ENCODE results near the gene GAS7.

GAS7 gene

DNA sequence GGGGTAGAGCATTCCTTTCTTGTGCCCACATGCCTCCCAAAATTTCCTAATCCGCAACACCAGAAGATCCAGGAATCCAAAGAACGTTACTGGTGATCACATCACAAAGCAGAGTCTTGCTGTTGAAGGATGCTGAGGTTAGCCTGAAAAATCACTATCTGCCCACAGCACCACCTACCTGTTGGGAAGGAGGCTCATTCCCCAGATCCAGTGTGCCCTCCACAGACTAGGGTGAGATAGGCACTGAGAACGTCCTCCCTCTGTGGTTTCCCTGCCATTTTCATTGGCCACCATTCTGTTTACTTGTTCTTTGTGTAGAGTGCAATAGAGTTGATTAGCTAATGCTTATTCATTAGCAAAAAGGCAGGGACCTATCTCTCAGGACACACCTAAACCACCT, 323.7 kb downstream of the GAS7 start:
- no peak overlapping the region for H3K4me3 ChIP-seq (replicated peaks; ENCODE audit: low read depth, low read length)
- no peak for DNase-seq (ENCODE audit: low read depth)
- TF ChIP-seq, protein P1, sequence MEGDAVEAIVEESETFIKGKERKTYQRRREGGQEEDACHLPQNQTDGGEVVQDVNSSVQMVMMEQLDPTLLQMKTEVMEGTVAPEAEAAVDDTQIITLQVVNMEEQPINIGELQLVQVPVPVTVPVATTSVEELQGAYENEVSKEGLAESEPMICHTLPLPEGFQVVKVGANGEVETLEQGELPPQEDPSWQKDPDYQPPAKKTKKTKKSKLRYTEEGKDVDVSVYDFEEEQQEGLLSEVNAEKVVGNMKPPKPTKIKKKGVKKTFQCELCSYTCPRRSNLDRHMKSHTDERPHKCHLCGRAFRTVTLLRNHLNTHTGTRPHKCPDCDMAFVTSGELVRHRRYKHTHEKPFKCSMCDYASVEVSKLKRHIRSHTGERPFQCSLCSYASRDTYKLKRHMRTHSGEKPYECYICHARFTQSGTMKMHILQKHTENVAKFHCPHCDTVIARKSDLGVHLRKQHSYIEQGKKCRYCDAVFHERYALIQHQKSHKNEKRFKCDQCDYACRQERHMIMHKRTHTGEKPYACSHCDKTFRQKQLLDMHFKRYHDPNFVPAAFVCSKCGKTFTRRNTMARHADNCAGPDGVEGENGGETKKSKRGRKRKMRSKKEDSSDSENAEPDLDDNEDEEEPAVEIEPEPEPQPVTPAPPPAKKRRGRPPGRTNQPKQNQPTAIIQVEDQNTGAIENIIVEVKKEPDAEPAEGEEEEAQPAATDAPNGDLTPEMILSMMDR (IDR thresholded peaks at IDR 0.05; ENCODE audit: low read length, missing control alignments), result no peak

DNA sequence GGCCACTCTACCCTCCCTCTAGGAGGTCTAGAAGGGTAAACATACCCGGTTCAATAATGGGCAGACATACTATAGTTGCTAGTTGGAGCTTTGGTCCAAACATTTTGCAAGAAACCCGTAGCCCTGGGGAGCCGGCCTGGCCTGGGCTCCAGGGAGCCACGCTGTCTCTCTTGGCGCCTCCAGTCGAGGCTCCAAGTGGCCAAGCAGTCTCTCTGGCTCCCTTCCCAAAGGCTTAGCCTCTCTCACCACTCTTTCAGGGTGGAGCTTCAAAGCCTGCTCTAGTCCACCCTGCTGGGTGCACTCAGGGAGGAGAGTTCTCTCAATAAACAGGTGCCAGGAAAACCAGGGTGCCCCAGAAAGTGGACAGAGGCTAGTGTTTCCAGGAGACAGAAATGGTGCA, 325.6 kb downstream of the GAS7 start:
- no peak for DNase-seq (ENCODE audit: low read depth)
- H3K4me3 ChIP-seq (replicated peaks; ENCODE audit: low read depth, low read length), result no peak overlapping the region
- TF ChIP-seq, protein P1 (IDR thresholded peaks at IDR 0.05; ENCODE audit: low read length, missing control alignments), result no peak

DNA sequence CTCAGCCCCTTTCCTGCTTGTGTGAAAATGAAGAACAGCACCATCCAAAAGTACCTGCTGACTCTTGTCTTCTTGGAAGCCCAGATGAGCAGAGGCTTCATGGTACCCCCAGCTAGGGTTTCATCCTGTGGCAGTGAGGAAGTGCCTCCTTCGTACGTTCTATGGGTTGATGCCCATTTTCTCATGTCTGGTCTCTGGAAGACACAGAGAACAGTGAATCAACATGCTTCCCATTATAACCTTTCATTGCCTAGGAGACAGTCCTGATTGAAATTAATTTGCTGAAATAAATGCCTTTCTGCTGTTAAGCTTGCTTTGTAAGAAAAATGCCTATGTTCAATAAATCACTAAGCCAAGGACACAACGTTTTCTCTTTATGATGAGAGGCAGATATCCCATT, 329.9 kb downstream of the GAS7 start:
- no peak overlapping the region for H3K4me3 ChIP-seq (replicated peaks; ENCODE audit: low read depth, low read length)
- TF ChIP-seq, protein P1 (IDR thresholded peaks at IDR 0.05; ENCODE audit: low read length, missing control alignments), result no peak
- DNase-seq (ENCODE audit: low read depth), result no peak

DNA sequence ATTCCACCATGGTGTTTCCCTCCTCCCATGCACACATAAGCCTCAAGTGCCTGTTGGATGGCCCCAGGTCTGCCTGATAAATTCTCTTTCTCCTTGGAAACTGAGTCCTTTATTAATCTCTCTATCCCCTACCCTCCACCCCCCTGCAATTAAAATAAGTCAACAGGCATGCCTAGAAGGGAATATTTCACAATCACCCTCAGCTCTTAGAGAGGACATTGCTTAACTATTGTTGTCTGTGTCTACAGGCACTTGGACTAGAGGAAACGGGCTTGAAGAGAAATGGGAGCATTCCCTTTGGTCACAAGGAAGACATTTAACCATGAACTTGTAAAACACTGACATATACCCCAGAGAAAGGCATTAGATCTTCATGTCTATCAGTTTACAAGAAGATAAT, 332.8 kb downstream of the GAS7 start:
- TF ChIP-seq, protein P1 (IDR thresholded peaks at IDR 0.05; ENCODE audit: low read length, missing control alignments), result no peak
- peak; percentile 6 for DNase-seq (ENCODE audit: low read depth)
- no peak overlapping the region for H3K4me3 ChIP-seq (replicated peaks; ENCODE audit: low read depth, low read length)

DNA sequence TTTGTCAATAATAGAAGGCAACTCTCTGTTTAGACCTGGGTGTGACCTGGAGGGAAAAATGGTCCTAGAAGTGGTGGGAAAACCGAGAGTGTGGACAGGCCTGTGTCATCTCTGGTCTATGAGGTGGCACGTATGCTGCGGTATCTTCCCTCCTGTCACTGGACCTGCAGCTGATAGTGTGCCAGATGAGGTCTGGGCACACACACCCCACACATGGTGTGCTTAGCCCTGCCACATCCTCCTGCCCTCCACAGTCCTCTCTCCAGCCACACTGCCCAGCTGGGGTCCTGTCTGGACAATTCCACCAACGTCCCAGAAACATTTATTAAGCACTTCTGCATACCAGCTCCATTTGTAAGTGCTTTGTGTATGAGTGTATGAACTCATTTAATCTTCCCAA, 335.5 kb downstream of the GAS7 start:
- TF ChIP-seq, protein P1 (IDR thresholded peaks at IDR 0.05; ENCODE audit: low read length, missing control alignments), result no peak
- no peak overlapping the region for H3K4me3 ChIP-seq (replicated peaks; ENCODE audit: low read depth, low read length)
- no peak for DNase-seq (ENCODE audit: low read depth)

DNA sequence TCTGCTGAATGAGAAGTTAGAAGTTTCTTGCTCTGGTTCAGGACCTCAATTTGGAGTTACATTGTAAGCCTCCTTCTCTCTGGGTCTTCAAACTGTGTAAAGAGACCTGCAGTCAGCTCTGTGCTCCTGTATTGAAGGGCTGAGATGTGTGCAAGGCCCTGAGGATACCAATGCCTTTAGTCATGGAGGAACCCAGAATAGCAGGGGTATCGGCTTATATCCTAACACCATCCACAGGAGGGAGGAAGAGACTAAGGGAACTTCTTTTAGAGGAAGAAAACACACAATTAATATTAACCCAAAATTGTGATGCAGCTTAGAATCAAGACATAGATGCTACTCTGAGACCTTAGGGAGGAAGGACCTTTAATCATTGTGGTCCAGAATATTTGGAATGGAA, 336.2 kb downstream of the GAS7 start:
- no peak overlapping the region for H3K4me3 ChIP-seq (replicated peaks; ENCODE audit: low read depth, low read length)
- no peak for DNase-seq (ENCODE audit: low read depth)
- TF ChIP-seq, protein P1 (IDR thresholded peaks at IDR 0.05; ENCODE audit: low read length, missing control alignments), result no peak

DNA sequence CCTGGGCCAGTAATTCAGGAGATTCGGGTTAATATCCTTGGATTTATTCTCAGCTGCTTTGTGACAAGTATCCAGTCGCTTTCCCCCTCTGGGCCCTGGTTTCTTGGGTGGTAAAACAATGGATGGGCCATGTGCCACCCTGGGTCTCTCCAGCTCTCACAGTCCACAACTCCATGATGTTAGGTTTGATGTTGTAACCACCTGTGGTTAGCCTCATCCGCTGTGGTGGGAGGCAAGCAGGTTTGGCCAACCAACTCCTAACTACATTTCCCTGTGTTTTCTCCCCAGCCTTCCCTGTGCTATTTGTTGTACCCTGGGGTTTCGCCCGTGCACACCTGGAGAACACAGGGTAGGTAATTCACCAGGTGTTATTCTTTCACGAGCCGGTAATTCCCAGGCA, 337.6 kb downstream of the GAS7 start:
- TF ChIP-seq, protein P1 (IDR thresholded peaks at IDR 0.05; ENCODE audit: low read length, missing control alignments), result no peak
- H3K4me3 ChIP-seq (replicated peaks; ENCODE audit: low read depth, low read length), result no peak overlapping the region

More for the DNA sequence above, 337.6 kb downstream of the GAS7 start:
- no peak for DNase-seq (ENCODE audit: low read depth)

All from fibroblast of pulmonary artery (primary cell).